ENCODE results near the gene HLCS. TPM values are rescaled to one million over a fixed set of nuclear protein-coding genes. Genes with fewer than 3 reads are reported as not detected.

HLCS gene
- polyA plus RNA-seq, 1 of the 3 experiments (the other 2 are of a cell fraction) = 13.0 TPM

DNA sequence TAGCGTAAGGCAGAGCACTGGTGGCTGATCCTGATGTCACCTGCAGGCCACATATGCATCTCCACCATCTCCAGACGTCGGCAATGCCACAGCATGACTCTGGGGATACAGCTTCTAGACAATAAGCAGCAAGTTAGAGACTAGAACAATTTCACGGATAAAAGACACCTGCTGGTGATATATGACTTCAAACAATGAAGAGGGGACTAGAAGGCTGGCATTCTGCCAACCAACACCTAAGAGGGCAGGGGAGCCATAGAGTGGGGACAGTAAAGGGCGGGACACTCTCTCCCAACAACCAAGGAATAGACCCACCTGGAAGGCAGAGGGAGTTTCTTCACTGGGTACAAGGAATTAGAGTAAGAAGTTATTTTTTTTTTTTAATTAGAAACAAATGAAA lies 140.8 kb downstream of the HLCS start:
- H3K9me2 ChIP-seq = no peaks in the 10 kb centered on the region
- H2AFZ ChIP-seq (ENCODE audit: low read depth) = no peak overlapping the region
- H3K4me2 ChIP-seq = no peak overlapping the region
- H4K20me1 ChIP-seq (ENCODE audit: insufficient read depth) = no peaks in the 10 kb centered on the region
- H3K27me3 ChIP-seq (ENCODE audit: insufficient read depth) = no peaks in the 10 kb centered on the region
- H3F3A ChIP-seq (replicated peaks; ENCODE audit: insufficient read depth) = no peaks in the 10 kb centered on the region
- ChIA-PET CTCF (interaction anchor here (1.3 kb wide), 1 partner anchor 195 kb away, joined by 3 read pairs; no protein-coding TSS in a partner anchor), POLR2A (no interaction called here)
- no peak overlapping the region for H3K27ac ChIP-seq (ENCODE audit: low read depth in 2 of 2, low read length in 1 of 2)
- no peaks in the 10 kb centered on the region for H3K9me3 ChIP-seq
- DNase-seq = no peak
- TF ChIP-seq, protein P1, sequence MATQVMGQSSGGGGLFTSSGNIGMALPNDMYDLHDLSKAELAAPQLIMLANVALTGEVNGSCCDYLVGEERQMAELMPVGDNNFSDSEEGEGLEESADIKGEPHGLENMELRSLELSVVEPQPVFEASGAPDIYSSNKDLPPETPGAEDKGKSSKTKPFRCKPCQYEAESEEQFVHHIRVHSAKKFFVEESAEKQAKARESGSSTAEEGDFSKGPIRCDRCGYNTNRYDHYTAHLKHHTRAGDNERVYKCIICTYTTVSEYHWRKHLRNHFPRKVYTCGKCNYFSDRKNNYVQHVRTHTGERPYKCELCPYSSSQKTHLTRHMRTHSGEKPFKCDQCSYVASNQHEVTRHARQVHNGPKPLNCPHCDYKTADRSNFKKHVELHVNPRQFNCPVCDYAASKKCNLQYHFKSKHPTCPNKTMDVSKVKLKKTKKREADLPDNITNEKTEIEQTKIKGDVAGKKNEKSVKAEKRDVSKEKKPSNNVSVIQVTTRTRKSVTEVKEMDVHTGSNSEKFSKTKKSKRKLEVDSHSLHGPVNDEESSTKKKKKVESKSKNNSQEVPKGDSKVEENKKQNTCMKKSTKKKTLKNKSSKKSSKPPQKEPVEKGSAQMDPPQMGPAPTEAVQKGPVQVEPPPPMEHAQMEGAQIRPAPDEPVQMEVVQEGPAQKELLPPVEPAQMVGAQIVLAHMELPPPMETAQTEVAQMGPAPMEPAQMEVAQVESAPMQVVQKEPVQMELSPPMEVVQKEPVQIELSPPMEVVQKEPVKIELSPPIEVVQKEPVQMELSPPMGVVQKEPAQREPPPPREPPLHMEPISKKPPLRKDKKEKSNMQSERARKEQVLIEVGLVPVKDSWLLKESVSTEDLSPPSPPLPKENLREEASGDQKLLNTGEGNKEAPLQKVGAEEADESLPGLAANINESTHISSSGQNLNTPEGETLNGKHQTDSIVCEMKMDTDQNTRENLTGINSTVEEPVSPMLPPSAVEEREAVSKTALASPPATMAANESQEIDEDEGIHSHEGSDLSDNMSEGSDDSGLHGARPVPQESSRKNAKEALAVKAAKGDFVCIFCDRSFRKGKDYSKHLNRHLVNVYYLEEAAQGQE (IDR thresholded peaks at IDR 0.05; ENCODE audit: low read depth, low read length) = no peak
- TF ChIP-seq RXRA (IDR thresholded peaks at IDR 0.05; ENCODE audit: borderline replicate concordance, low read depth) = no peak
- no peak for TF ChIP-seq FOXM1 (IDR thresholded peaks at IDR 0.05; ENCODE audit: low read depth)
- TF ChIP-seq, protein P2, sequence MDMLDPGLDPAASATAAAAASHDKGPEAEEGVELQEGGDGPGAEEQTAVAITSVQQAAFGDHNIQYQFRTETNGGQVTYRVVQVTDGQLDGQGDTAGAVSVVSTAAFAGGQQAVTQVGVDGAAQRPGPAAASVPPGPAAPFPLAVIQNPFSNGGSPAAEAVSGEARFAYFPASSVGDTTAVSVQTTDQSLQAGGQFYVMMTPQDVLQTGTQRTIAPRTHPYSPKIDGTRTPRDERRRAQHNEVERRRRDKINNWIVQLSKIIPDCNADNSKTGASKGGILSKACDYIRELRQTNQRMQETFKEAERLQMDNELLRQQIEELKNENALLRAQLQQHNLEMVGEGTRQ (IDR thresholded peaks at IDR 0.05; ENCODE audit: borderline replicate concordance, low read depth, low read length) = no peak
- no peak for TF ChIP-seq EZH2phosphoT487 (IDR thresholded peaks at IDR 0.05; ENCODE audit: borderline replicate concordance, low read depth)
- H3K4me1 ChIP-seq (ENCODE audit: control insufficient read depth in 1 of 2, insufficient read depth in 2 of 2, low read depth in 1 of 2, low read length in 1 of 2) = no peaks in the 10 kb centered on the region
- H3K36me3 ChIP-seq (replicated peaks in 1 of 2; ENCODE audit: control insufficient read depth in 1 of 2, insufficient read depth in 2 of 2, low read length in 1 of 2) = no peaks in the 10 kb centered on the region
- H3K4me3 ChIP-seq (ENCODE audit: low read depth in 2 of 2, low read length in 1 of 2) = no peak overlapping the region
- H3K79me2 ChIP-seq (ENCODE audit: insufficient read depth) = no peaks in the 10 kb centered on the region
- no peak overlapping the region for H3K9ac ChIP-seq
- WGBS (ENCODE audit: low lambda C conversion rate) = 78% methylated on average over 5 of the region's 5 CpGs

DNA sequence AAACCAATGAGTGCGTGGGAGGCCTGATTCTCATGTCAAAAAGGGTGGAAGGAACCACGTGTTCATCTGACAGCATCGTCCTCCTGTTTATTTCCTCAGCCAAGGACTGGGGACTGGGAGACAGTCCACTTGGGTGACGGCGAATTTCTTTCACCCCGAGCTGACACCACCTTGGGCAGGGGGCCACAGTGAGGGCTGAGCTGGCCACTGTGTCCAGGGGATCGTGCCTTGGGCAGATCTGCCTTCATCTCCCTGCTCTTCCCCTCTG lies 145.5 kb downstream of the HLCS start:
- H2AFZ ChIP-seq (ENCODE audit: low read depth) = no peak overlapping the region
- CTCF ChIA-PET = no interaction called here
- no peaks in the 10 kb centered on the region for H4K20me1 ChIP-seq (ENCODE audit: insufficient read depth)
- H3K27me3 ChIP-seq (ENCODE audit: insufficient read depth) = no peaks in the 10 kb centered on the region
- no peak overlapping the region for H3K4me3 ChIP-seq (ENCODE audit: low read depth in 2 of 2, low read length in 1 of 2)
- H3K27ac ChIP-seq (ENCODE audit: low read depth in 2 of 2, low read length in 1 of 2) = no peak overlapping the region
- POLR2A ChIA-PET = no interaction called here
- no peaks in the 10 kb centered on the region for H3K4me1 ChIP-seq (ENCODE audit: control insufficient read depth in 1 of 2, insufficient read depth in 2 of 2, low read depth in 1 of 2, low read length in 1 of 2)
- no peak overlapping the region for H3K9ac ChIP-seq
- H3K4me2 ChIP-seq = no peak overlapping the region
- DNase-seq = no peak
- no peak for TF ChIP-seq MXI1 (IDR thresholded peaks at IDR 0.05; ENCODE audit: low read depth, low read length)
- TF ChIP-seq, protein P3, sequence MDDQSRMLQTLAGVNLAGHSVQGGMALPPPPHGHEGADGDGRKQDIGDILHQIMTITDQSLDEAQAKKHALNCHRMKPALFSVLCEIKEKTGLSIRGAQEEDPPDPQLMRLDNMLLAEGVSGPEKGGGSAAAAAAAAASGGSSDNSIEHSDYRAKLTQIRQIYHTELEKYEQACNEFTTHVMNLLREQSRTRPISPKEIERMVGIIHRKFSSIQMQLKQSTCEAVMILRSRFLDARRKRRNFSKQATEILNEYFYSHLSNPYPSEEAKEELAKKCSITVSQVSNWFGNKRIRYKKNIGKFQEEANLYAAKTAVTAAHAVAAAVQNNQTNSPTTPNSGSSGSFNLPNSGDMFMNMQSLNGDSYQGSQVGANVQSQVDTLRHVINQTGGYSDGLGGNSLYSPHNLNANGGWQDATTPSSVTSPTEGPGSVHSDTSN (IDR thresholded peaks at IDR 0.05) = no peak
- no peak for TF ChIP-seq RFX5 (IDR thresholded peaks at IDR 0.05; ENCODE audit: low read length)
- TF ChIP-seq TAF1 (IDR thresholded peaks at IDR 0.05; ENCODE audit: borderline replicate concordance, low read depth, low read length) = no peak
- TF ChIP-seq RXRA (IDR thresholded peaks at IDR 0.05; ENCODE audit: borderline replicate concordance, low read depth) = no peak
- TF ChIP-seq ELF1 (IDR thresholded peaks at IDR 0.05) = no peak
- TF ChIP-seq, protein P4, sequence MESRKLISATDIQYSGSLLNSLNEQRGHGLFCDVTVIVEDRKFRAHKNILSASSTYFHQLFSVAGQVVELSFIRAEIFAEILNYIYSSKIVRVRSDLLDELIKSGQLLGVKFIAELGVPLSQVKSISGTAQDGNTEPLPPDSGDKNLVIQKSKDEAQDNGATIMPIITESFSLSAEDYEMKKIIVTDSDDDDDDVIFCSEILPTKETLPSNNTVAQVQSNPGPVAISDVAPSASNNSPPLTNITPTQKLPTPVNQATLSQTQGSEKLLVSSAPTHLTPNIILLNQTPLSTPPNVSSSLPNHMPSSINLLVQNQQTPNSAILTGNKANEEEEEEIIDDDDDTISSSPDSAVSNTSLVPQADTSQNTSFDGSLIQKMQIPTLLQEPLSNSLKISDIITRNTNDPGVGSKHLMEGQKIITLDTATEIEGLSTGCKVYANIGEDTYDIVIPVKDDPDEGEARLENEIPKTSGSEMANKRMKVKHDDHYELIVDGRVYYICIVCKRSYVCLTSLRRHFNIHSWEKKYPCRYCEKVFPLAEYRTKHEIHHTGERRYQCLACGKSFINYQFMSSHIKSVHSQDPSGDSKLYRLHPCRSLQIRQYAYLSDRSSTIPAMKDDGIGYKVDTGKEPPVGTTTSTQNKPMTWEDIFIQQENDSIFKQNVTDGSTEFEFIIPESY (IDR thresholded peaks at IDR 0.05; ENCODE audit: borderline replicate concordance, low read depth) = no peak
- TF ChIP-seq FOSL2 (IDR thresholded peaks at IDR 0.05; ENCODE audit: borderline replicate concordance, low read depth) = no peak
- no peaks in the 10 kb centered on the region for H3K36me3 ChIP-seq (replicated peaks in 1 of 2; ENCODE audit: control insufficient read depth in 1 of 2, insufficient read depth in 2 of 2, low read length in 1 of 2)
- 93% methylated on average over 7 of the region's 7 CpGs for WGBS (ENCODE audit: low lambda C conversion rate)
- no peaks in the 10 kb centered on the region for H3F3A ChIP-seq (replicated peaks; ENCODE audit: insufficient read depth)
- H3K9me2 ChIP-seq = no peaks in the 10 kb centered on the region
- no peaks in the 10 kb centered on the region for H3K9me3 ChIP-seq
- no peaks in the 10 kb centered on the region for H3K79me2 ChIP-seq (ENCODE audit: insufficient read depth)
